GM19468 (cell line): ENCODE results near the gene ZBTB38.

Experiments used
- ATAC-seq: cut with Tn5 transposase; IDR thresholded peaks from one replicate; pipeline ENCODE4 v1.9.1; 2021; ENCODE audit warnings: mild to moderate bottlenecking, moderate library complexity, moderate number of reproducible peaks; ENCODE audit not compliant: unreplicated experiment; ENCODE audit errors: extremely low read depth

Gene ZBTB38

GRCh38 chr3:141383555-141384129, 15.3 kb downstream of the ZBTB38 start:
- no peak for ATAC-seq

- ATAC-seq, result no peak
These were observed 15.9 kb downstream of the ZBTB38 start for GRCh38 chr3:141384157-141384556.

GRCh38 chr3:141384575-141384974, 16.3 kb downstream of the ZBTB38 start:
- no peak for ATAC-seq

- ATAC-seq, result no peak
These were observed 17.3 kb downstream of the ZBTB38 start for GRCh38 chr3:141385406-141386125.

GRCh38 chr3:141386126-141386488, 17.8 kb downstream of the ZBTB38 start:
- ATAC-seq, result no peak

- no peak for ATAC-seq
These were observed 18.4 kb downstream of the ZBTB38 start for GRCh38 chr3:141386611-141387111.

- no peak for ATAC-seq
These were observed 19.2 kb downstream of the ZBTB38 start for GRCh38 chr3:141387516-141387915.

- ATAC-seq, result no peak
These were observed 20.1 kb downstream of the ZBTB38 start for GRCh38 chr3:141388395-141388794.

GRCh38 chr3:141388823-141389621, 20.7 kb downstream of the ZBTB38 start:
- ATAC-seq, result no peak

- ATAC-seq, result no peak
These were observed 21.4 kb downstream of the ZBTB38 start for GRCh38 chr3:141389703-141390102.

GRCh38 chr3:141390747-141391146, 22.4 kb downstream of the ZBTB38 start:
- no peak for ATAC-seq

GRCh38 chr3:141391298-141391990, 23.1 kb downstream of the ZBTB38 start:
- ATAC-seq, result no peak

GRCh38 chr3:141391991-141392316, 23.6 kb downstream of the ZBTB38 start:
- ATAC-seq, result no peak

GRCh38 chr3:141392416-141392815, 24.1 kb downstream of the ZBTB38 start:
- ATAC-seq, result no peak

- no peak for ATAC-seq
These were observed 24.8 kb downstream of the ZBTB38 start for GRCh38 chr3:141392897-141393734.

GRCh38 chr3:141393735-141394076, 25.4 kb downstream of the ZBTB38 start:
- no peak for ATAC-seq

GRCh38 chr3:141394560-141394959, 26.3 kb downstream of the ZBTB38 start:
- ATAC-seq, result no peak

- ATAC-seq, result no peak
These were observed 26.8 kb downstream of the ZBTB38 start for GRCh38 chr3:141395005-141395589.

GRCh38 chr3:141397996-141398395, 29.7 kb downstream of the ZBTB38 start:
- ATAC-seq, result no peak

- ATAC-seq, result no peak
These were observed 30.9 kb downstream of the ZBTB38 start for GRCh38 chr3:141399200-141399599.
